Astrocyte (in vitro differentiated cells and primary cell): ENCODE data around the gene MAPKAPK2.

ENCODE experiments used
- CTCF ChIP-seq: IDR thresholded peaks from 2 replicates; pipeline ENCODE4 v1.5.1; 2011; ENCODE audit warnings: low read depth, mild to moderate bottlenecking, inconsistent platforms, low read length, moderate library complexity; ENCODE audit not compliant: insufficient read depth
- EZH2 ChIP-seq: IDR thresholded peaks from 2 replicates; pipeline ENCODE4 v1.6.1; 2012; ENCODE audit warnings: mild to moderate bottlenecking, low read length, inconsistent platforms; ENCODE audit not compliant: insufficient read depth

- TF ChIP-seq CTCF (no peak), EZH2 (no peak)
Measured at GRCh38 chr1:206776229-206776628, 91.5 kb downstream of the MAPKAPK2 start.
